ENCODE data around the gene MSX2.

The MSX2 gene

DNA sequence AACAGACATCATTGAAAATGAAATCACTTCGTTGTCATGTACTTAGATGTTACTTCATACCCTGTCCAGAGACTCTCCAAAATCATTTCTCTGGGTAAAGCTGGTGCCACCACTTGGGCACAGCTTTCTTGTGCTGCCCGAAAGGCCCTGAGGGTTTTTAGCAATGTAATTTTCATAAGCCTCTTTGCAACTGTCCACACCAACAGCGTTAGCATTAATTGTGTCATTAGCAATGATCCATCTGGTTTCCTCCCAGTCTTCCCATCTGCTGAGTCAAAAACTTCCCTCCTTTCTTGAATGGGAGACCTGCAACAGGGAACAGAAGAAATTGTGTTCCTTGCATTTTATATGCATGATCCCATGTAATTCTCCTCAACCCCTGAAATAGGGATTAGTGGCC lies 8.6 kb upstream of the MSX2 start:
- in situ Hi-C loops (cut with MboI; ENCODE audit: low pct_unique_long_range_greater_than_20kb, low sequenced_read_pairs) = no loop called here
- no peak for DNase-seq

GRCh38 chr5:174717826-174718455 lies 6.4 kb upstream of the MSX2 start:
- DNase-seq = no peak
- in situ Hi-C loops (cut with MboI; ENCODE audit: low pct_unique_long_range_greater_than_20kb, low sequenced_read_pairs) = no loop called here

- no peak for DNase-seq
These were observed 5.3 kb upstream of the MSX2 start for GRCh38 chr5:174718880-174719610.

GRCh38 chr5:174719793-174720611 lies 4.4 kb upstream of the MSX2 start:
- in situ Hi-C loops (cut with MboI; ENCODE audit: low pct_unique_long_range_greater_than_20kb, low sequenced_read_pairs) = no loop called here
- no peak for DNase-seq

More at GRCh38 chr5:174718880-174719610, 5.3 kb upstream of the MSX2 start:
- in situ Hi-C loops (cut with MboI; ENCODE audit: low pct_unique_long_range_greater_than_20kb, low sequenced_read_pairs) = no loop called here

- in situ Hi-C loops (cut with MboI; ENCODE audit: low pct_unique_long_range_greater_than_20kb, low sequenced_read_pairs) = no loop called here
- DNase-seq = no peak
These were observed 3.5 kb upstream of the MSX2 start for GRCh38 chr5:174720612-174721529.

GRCh38 chr5:174721530-174722432 lies 2.6 kb upstream of the MSX2 start:
- in situ Hi-C loops (cut with MboI; ENCODE audit: low pct_unique_long_range_greater_than_20kb, low sequenced_read_pairs) = no loop called here

DNA sequence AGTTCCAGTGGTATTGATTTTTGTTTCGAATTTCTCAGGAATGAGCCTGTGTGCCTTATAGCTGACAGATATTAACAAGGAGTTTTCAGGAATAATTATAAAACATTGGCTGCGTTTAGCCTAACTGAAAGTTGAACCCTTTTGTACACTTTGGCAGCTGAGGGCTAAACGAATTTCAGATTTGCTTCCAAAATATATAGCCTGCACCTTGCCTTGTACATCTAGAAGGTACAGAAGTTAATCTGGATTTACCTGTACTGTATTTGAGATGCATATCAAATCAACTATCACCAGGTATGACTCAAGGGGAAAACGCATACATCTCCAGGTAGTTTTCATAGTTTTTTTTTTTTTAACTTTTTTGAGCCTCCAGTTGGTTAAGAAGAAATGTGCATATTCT lies 1.9 kb upstream of the MSX2 start:
- in situ Hi-C loops (cut with MboI; ENCODE audit: low pct_unique_long_range_greater_than_20kb, low sequenced_read_pairs) = no loop called here
- no peak for DNase-seq

More at GRCh38 chr5:174721530-174722432, 2.6 kb upstream of the MSX2 start:
- no peak for DNase-seq

- DNase-seq = no peak
- in situ Hi-C loops (cut with MboI; ENCODE audit: low pct_unique_long_range_greater_than_20kb, low sequenced_read_pairs) = no loop called here
These were observed 935 bp upstream of the MSX2 start for GRCh38 chr5:174723315-174723978.

DNA sequence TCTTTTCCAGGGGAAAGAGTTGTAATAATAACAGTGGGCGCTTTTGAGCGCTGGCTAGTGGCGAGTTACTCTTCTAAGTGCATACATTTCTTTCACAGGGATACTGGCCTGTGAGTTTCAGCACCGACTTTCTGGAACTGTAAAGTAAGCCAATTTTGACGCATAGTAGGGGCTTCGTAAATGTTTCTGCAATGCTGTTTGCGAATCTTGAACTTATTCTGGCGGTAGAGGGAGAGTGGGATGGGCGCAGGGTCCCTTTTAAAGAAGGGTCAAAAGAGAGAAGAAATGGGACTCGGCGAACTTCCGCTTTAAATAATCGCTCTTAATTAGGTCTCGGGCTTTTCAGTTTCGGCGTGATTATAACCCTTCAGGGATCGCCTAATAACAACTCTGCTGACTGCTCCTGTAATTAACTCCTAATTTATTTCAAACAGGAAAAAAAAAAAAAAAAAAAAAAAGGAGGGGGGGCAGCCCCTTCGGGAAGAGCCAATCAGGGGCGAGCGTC lies 351 bp upstream of the MSX2 start:
- DNase-seq = no peak
- in situ Hi-C loops (cut with MboI; ENCODE audit: low pct_unique_long_range_greater_than_20kb, low sequenced_read_pairs) = no loop called here

DNA sequence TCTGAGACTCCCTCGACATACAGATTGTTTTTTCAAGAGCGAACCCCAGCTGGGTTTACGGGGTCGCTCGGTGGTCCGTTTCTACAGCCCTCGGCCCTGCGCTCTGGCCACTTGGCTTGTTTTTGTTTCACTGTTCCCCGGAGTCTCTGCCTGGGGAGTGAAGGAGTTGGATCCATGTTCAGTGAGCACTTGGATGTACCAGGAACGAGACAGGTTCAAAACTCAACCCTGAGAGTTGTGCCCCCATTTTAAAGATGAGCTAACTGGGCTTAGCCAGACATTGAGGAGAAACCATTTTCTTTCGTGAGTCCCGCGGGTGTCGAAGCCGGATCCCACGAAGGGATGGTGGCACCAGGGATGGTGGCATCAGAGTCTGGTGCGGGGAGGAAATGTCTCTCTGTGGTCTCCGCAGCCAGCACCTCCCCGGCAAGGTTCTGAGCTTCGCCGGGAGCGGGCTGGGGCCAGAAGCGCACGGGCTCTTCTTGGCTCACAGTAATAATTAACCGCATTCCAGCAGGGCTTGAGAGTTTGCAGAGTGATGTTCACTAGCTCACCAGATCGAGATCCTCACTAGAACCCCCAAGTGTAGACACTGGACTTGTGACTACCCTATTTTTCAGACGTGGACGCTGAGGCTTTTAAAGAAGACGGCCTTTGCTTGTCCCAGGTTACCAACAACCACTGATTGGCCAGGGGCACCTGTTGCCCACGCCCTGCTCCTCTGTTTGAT lies 1.0 kb downstream of the MSX2 start:
- DNase-seq = no peak
- in situ Hi-C loops (cut with MboI; ENCODE audit: low pct_unique_long_range_greater_than_20kb, low sequenced_read_pairs) = loop anchor here (25.0 kb wide), 1 partner anchor 313 kb away; no protein-coding TSS in a partner anchor

- in situ Hi-C loops (cut with MboI; ENCODE audit: low pct_unique_long_range_greater_than_20kb, low sequenced_read_pairs) = loop anchor here (25.0 kb wide), 1 partner anchor 314 kb away; no protein-coding TSS in a partner anchor
- no peak for DNase-seq
These were observed 1.7 kb downstream of the MSX2 start for GRCh38 chr5:174725991-174726601.

- in situ Hi-C loops (cut with MboI; ENCODE audit: low pct_unique_long_range_greater_than_20kb, low sequenced_read_pairs) = loop anchor here (25.0 kb wide), 1 partner anchor 315 kb away; no protein-coding TSS in a partner anchor
These were observed 2.8 kb downstream of the MSX2 start for GRCh38 chr5:174726916-174727793.

GRCh38 chr5:174727794-174728680 lies 3.7 kb downstream of the MSX2 start:
- DNase-seq = no peak
- in situ Hi-C loops (cut with MboI; ENCODE audit: low pct_unique_long_range_greater_than_20kb, low sequenced_read_pairs) = loop anchor here (25.0 kb wide), 1 partner anchor 316 kb away; no protein-coding TSS in a partner anchor

More at GRCh38 chr5:174726916-174727793, 2.8 kb downstream of the MSX2 start:
- no peak for DNase-seq

DNA sequence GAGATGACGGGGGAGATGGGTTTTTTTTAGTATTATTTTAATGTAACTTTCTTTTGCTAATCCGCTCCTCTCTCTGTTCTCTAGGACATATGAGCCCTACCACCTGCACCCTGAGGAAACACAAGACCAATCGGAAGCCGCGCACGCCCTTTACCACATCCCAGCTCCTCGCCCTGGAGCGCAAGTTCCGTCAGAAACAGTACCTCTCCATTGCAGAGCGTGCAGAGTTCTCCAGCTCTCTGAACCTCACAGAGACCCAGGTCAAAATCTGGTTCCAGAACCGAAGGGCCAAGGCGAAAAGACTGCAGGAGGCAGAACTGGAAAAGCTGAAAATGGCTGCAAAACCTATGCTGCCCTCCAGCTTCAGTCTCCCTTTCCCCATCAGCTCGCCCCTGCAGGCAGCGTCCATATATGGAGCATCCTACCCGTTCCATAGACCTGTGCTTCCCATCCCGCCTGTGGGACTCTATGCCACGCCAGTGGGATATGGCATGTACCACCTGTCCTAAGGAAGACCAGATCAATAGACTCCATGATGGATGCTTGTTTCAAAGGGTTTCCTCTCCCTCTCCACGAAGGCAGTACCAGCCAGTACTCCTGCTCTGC lies 4.8 kb downstream of the MSX2 start:
- in situ Hi-C loops (cut with MboI; ENCODE audit: low pct_unique_long_range_greater_than_20kb, low sequenced_read_pairs) = loop anchor here (25.0 kb wide), 1 partner anchor 317 kb away; no protein-coding TSS in a partner anchor
- DNase-seq = no peak

All from KBM-7 (cell line).